Measurements from ENCODE around the gene IFITM10. TPM values are rescaled to one million over a fixed set of nuclear protein-coding genes. Genes with fewer than 3 reads are reported as not detected.

IFITM10 gene
- total RNA-seq, 2 experiments from 2014 or later: 0.82 to 1.3 TPM

DNA sequence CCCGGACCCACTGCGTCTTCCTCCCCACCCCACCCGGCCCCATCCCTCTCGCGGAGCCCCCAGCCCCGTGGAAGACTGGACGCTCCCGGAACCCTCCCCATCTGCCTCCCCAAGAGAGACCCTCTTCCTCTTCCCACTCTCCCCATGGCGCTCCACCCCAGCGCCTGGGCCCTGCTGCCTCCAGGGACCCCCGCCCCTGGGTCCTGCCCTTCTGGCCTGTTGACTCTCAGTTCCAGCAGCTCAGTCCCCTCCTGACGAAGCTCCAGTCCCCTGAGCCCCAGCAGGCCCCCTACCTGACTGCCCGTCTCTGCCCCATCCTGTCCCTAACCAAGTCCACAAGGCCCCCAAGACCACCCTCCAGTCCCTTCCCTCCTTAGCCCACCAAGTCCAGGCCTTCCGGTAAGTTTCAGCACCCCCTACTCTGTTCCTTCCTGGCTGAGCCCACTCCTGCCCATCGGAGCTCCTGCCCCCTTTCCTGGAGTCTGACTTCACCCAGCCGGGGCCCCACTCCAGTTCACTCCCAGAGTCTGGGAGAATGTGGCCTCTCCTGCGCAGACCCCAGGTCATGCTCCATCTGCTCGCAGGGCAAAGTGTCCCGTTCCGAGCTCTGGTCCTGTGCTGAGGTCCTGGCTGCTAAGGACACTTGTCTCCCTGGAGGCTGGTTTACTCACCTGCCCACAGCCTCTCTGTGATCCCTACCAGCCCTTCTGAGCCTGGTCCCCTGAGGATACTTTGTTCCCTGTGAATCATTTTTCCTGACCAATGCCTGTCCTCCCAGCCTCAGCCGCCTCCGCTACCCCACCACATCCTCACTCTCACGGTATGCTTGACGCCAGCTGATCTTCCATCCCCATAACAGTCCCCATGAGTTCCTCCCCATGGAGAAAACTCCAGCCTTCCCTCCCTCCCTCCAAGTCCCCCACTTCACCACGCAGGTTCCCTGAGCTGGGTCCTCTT lies 722 bp downstream of the IFITM10 start:
- DNase-seq: peak; percentile 30
- H3K4me3 Mint-ChIP-seq: peak overlapping the region; percentile 27
- H3K27ac Mint-ChIP-seq: no peak overlapping the region
- ATAC-seq (ENCODE audit: low read depth): no peak
- POLR2A ChIA-PET: interaction anchor here (1.0 to 1.6 kb wide), 3 partner anchors 10 to 49 kb away, joined by 3 to 6 read pairs (median 3); no protein-coding TSS in a partner anchor
- peaks cover 12% of the 10 kb centered on the region for H3K36me3 Mint-ChIP-seq
- H3K4me1 Mint-ChIP-seq: peaks cover 26% of the 10 kb centered on the region
- H3K27me3 Mint-ChIP-seq: peaks cover 17% of the 10 kb centered on the region
- peaks cover 7% of the 10 kb centered on the region for H3K9me3 Mint-ChIP-seq

DNA sequence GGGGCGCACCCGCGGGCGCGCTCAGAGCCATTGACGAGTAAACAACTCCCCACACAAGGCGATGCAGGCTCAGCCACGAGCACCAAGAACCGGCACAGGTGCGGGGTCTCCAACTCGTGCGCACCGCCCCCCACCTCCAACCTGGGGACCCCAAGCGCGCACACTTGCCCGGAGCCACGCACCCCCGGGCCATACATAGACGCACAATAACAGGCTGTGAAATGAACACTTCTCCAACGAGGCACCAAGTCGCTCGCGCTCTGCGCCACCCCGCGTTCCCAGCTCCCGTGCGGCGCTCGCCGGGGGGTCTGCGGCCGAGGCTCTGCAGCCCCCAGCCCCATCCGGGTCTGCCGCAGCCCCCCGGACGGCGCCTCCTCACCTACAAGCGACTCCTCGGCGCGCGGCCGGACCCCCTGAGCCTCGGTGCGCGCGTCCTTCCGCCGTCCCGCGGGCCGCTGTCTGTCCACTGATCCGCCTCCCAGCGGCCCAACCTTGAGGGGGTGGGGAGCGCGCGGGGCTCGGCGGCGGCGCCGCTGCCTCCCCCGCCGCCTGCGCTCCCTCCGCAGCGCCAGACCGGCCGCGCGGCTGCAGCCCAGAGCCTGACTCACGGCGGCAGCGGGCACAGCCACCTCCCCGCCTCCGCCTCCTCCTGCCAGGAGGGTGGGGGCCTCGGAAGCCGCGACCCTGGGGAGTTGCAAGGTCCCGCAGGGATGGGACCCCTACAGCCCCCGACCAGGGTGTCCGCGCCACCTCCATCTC lies 1.6 kb downstream of the IFITM10 start:
- DNase-seq (peak; percentile 43), ATAC-seq (ENCODE audit: low read depth) (peak; percentile 33)
- H3K27ac Mint-ChIP-seq: no peak overlapping the region
- peaks cover 8% of the 10 kb centered on the region for H3K36me3 Mint-ChIP-seq
- POLR2A ChIA-PET: interaction anchor here (1.0 to 1.6 kb wide), 3 partner anchors 9 to 48 kb away, joined by 3 to 6 read pairs (median 3); no protein-coding TSS in a partner anchor
- peaks cover 17% of the 10 kb centered on the region for H3K27me3 Mint-ChIP-seq
- peaks cover 24% of the 10 kb centered on the region for H3K4me1 Mint-ChIP-seq
- H3K4me3 Mint-ChIP-seq: peak overlapping the region; percentile 19
- H3K9me3 Mint-ChIP-seq: peaks cover 7% of the 10 kb centered on the region

DNA sequence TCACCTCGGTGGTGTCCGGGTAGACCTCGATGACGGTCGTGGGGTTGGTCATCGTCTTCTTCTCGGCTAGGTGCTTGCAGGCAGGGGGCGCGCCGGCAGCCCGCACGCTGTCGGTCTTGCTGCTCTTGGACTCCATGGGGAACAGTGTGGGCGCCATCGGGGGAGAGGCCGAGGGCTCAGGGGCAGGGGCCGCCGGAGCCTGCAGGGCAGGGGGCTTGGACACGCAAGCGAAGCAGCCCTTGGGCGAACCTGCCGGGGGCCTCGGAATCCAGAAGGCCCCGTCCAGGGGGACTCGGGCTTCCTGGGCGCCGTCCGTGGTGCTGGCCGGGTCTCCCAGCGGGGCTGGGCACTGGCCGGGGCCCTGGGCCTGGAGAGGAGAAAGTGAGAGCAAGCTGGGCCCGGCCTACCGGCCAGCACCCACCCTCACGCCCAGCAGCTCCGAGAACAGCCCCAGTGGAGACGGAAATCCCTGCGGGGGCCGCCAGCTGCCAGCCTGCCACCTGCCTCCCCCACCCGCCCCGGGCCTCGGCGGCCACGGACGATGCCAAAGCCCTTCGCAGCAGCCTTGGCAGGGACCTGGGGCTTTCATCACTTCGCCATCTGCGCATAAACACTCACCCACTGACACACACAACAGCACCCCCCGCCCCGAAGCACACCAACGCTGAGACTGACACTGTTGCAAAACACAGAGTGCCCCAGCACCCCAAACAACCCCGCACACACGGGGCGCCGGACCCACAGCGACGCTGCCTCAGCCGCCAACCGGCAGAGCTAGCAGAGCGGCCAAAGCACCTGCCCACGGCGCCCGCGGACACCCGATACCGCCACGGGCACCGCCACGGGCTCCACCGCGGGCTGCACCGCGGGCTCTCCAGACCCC lies 2.4 kb downstream of the IFITM10 start:
- ATAC-seq (ENCODE audit: low read depth) (no peak), DNase-seq (peak; percentile 30)
- Mint-ChIP-seq H3K27ac (no peak overlapping the region), H3K4me3 (no peak overlapping the region), H3K4me1 (peaks cover 22% of the 10 kb centered on the region), H3K9me3 (peaks cover 7% of the 10 kb centered on the region), H3K27me3 (peaks cover 17% of the 10 kb centered on the region), H3K36me3 (peaks cover 7% of the 10 kb centered on the region)
- POLR2A ChIA-PET: no interaction called here

DNA sequence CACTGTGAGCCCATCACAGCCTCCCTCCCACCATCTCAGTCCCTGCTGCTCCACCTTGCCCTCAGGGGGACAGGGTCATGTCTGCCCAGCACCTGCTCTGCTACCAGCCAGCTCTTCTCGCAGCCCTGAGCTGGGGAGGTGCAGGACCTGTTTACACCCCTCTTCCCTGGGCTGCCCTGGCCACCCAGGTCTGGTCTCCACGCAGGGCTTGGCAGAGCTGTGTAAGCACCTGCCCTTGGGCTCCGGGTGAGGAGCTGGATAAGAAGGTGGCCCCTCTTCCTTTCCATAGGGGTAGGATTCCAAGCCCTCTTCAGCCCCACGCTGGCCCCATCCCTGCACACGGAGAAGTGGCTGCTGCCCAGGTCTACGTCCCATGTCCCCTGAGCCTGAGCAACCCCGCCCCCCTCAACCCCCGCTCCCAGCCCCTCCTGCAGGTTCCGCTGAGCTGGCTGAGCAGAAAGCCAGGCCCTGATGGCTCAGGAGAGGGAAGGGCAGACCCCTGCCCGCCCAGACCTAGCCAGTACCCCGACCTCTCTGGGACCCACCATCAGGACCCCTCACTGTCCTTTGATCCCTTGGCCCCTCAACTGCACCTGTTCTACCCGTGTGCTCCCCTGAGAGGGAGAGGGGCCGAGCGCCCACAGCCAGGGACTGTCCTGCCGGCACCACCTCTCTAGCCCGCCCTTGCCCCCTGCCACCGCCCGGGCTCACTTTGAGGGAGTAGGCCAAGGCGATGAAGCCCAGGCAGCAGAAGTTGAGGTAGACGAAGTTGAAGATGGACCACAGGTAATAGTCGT lies 3.2 kb downstream of the IFITM10 start:
- H3K27ac Mint-ChIP-seq: no peak overlapping the region
- H3K27me3 Mint-ChIP-seq: peaks cover 17% of the 10 kb centered on the region
- peaks cover 7% of the 10 kb centered on the region for H3K9me3 Mint-ChIP-seq
- peaks cover 18% of the 10 kb centered on the region for H3K4me1 Mint-ChIP-seq
- H3K4me3 Mint-ChIP-seq: no peak overlapping the region
- no peak for ATAC-seq (ENCODE audit: low read depth)
- H3K36me3 Mint-ChIP-seq: peaks cover 4% of the 10 kb centered on the region
- POLR2A ChIA-PET: interaction anchor here (1.0 kb wide), 1 partner anchor 10 kb away, joined by 3 read pairs; no protein-coding TSS in a partner anchor
- DNase-seq: peak; percentile 26

DNA sequence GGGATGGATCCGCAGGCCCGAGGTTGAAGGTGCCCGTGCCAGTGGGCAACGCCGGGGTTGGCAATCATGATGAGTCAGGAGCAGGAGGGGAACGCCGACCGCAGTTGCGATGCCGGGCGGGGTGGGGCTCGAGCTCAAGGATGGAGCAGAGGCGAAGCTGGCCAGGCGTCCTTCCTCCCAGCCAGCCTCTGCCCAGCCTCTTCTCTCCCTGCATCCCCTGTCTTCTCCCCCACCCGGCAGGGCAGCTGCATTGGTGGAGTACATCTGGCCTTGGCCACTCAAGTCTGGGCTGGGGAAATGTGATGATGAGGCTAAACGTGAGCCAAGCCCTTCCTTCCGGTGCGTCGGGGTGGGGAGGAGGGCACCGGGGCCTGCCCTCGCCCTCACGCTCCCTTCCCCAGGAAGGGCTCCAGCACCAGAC lies 3.9 kb downstream of the IFITM10 start:
- DNase-seq (peak; percentile 21), ATAC-seq (ENCODE audit: low read depth) (no peak)
- peaks cover 4% of the 10 kb centered on the region for H3K36me3 Mint-ChIP-seq
- H3K9me3 Mint-ChIP-seq: peaks cover 7% of the 10 kb centered on the region
- H3K4me1 Mint-ChIP-seq: peaks cover 13% of the 10 kb centered on the region
- POLR2A ChIA-PET: interaction anchor here (1.0 kb wide), 1 partner anchor 11 kb away, joined by 3 read pairs; no protein-coding TSS in a partner anchor
- peaks cover 17% of the 10 kb centered on the region for H3K27me3 Mint-ChIP-seq
- H3K27ac Mint-ChIP-seq: peak overlapping the region; percentile 69
- H3K4me3 Mint-ChIP-seq: no peak overlapping the region

DNA sequence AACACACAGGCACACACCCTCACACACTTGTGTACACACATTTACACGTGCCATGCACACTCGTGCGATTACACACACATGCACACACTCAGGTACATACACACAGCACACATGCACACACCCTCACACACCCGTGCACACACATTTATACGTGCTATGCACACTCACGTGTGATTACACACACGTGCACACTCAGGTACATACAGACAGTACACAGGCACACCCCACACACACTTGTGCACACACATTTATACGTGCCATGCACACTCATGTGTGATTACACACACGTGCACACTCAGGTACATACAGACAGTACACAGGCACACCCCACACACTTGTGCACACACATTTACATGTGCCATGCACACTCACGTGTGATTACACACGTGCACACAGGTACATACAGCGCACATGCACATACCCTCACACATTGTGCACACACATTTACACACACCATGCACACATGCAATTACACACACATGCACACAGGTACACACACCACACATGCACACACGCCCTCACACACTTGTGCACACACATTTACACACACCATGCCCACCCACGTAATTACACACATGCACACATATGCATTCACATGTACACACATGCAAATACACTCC lies 4.6 kb downstream of the IFITM10 start:
- Mint-ChIP-seq H3K27ac (peak overlapping the region; percentile 69), H3K36me3 (peaks cover 4% of the 10 kb centered on the region), H3K9me3 (peaks cover 7% of the 10 kb centered on the region), H3K27me3 (peaks cover 17% of the 10 kb centered on the region), H3K4me1 (peaks cover 13% of the 10 kb centered on the region), H3K4me3 (no peak overlapping the region)
- DNase-seq (no peak), ATAC-seq (ENCODE audit: low read depth) (no peak)
- POLR2A ChIA-PET: no interaction called here

DNA sequence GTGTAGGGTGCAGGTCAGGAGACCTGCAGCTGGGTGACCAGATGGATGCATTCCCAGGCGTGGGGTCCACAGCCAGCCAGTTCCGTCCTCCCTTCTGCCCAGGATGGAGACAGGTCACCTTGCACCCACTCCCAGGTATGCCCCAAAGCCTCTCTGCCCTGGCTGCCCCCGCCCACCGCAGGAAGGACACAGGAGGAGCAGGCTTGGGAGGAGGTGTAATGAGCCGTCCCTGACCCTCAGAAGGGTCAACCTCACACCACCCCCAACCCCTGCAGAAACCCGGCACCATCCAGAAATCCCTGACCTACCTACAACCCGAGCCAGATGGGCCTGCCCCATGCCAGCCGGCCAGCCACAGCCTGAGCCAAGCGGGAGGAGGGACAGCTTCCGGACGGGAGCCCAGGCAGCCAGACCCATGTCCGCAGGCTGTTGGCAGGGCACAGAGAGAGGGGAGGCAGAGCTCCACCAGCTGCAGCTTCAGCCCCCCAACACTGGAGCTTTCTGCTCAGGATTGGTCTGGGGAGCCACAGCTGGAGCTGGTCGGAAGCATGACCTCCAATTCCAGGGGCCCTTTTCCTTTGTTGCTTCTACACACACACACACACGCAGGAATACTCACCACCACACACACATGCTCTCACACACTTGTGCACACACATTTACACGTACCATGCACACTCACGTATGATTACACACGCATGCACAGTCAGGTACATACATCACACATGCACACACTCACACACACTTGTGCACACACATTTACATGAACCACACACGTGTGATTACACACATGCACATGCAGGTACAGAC lies 5.3 kb downstream of the IFITM10 start:
- ATAC-seq (ENCODE audit: low read depth) (no peak), DNase-seq (peak; percentile 23)
- H3K27me3 Mint-ChIP-seq: peaks cover 14% of the 10 kb centered on the region
- peaks cover 7% of the 10 kb centered on the region for H3K9me3 Mint-ChIP-seq
- H3K4me1 Mint-ChIP-seq: peaks cover 9% of the 10 kb centered on the region
- H3K4me3 Mint-ChIP-seq: no peak overlapping the region
- POLR2A ChIA-PET: no interaction called here
- H3K36me3 Mint-ChIP-seq: peaks cover 4% of the 10 kb centered on the region
- no peak overlapping the region for H3K27ac Mint-ChIP-seq

DNA sequence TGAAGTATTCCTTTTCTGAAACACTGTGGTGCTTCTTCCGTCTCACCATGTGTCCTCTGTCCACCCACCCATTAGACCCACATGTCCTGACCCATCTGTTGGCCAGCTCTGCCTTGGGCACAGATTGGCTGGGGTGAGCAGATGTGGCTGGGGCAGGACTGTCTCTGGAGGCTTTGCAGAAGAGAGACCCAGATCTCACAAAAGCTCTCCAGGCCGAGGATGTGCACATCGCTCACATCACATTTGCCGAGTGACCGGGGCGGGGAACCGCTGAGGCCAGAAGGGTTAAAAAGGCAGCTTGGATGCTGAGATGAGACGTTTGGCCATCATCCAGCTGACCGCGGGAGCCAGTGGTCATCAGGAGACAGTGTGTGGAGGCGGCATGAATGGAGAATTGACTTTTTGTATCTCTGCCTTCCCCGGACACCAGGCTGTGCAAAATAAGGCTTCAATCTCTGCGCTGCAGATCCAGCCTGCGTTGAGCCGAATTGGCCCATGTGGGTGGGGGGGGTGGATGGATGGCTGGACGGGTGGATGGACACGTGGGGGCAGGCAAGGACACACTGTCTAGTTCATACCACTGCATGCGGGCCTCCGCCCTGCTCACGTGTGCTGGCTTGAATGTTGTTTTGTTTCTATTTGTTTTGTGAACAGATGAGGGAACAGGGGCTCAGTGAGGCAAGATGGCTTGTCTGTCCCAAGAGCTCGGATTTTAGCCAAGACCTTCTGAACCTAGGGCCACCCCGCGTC lies 6.1 kb downstream of the IFITM10 start:
- peak; percentile 17 for DNase-seq

DNA sequence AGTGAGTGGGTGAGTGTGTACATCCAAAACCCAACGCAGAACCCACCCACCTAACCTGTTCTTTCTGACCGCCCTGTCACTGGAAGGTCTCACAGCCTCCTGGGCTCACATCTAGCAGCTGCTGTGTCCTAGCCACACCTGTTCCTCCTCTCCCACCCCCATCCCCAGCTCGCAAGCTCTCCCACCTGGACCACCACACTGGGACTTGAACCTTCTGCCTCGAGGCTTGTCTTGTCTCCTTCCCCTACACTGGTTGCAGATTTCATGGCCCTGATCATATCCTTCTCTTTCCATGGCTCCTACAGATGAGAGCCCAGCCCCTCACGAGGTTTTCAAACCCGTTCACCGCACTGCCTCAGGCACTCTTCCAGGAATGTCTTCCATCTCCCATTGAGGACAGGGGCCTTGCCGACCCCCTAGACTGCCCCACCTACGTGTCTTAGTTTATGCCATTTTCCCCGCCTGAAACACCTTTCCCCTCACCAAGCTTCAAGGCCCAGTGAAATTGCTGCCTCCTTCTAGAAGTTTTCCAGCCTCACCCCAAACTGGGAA lies 6.7 kb downstream of the IFITM10 start:
- ATAC-seq (ENCODE audit: low read depth): no peak
- no peak overlapping the region for H3K27ac Mint-ChIP-seq
- peaks cover 4% of the 10 kb centered on the region for H3K36me3 Mint-ChIP-seq
- peaks cover 1% of the 10 kb centered on the region for H3K4me1 Mint-ChIP-seq
- peaks cover 7% of the 10 kb centered on the region for H3K9me3 Mint-ChIP-seq
- peak; percentile 23 for DNase-seq
- POLR2A ChIA-PET: no interaction called here
- peaks cover 16% of the 10 kb centered on the region for H3K27me3 Mint-ChIP-seq
- H3K4me3 Mint-ChIP-seq: no peak overlapping the region

More for the DNA sequence above, 6.1 kb downstream of the IFITM10 start:
- Mint-ChIP-seq H3K36me3 (peaks cover 4% of the 10 kb centered on the region), H3K27ac (no peak overlapping the region), H3K4me1 (peaks cover 1% of the 10 kb centered on the region), H3K4me3 (no peak overlapping the region), H3K9me3 (peaks cover 7% of the 10 kb centered on the region), H3K27me3 (peaks cover 13% of the 10 kb centered on the region)
- POLR2A ChIA-PET: no interaction called here
- ATAC-seq (ENCODE audit: low read depth): no peak

DNA sequence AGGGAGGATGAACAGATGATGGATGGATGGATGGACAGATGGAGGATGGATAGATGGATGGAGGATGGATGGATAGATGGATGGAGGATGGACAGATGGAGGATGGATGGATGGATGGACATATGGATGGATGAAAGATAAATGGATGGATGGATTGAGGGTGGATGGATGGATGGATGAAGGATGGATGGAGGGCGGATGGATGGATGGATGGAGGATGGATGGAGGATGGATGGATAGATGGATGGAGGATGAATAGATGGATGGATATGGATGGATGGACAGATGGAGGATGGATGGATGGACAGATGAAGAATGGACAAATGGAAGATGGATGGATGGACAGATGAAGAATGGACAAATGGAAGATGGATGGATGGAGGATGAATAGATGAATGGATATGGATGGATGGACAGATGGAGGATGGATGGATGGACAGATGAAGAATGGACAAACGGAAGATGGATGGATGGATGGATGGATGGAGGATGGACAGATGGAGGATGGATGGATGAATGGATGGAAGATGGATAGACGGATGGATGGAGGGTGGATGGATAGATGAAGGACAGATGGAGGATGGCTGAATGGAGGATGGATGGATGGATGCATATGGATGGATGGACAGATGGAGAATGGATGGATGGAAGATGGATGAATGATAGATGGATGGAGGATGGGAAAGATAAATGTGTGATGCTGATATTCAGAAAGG lies 7.4 kb downstream of the IFITM10 start:
- POLR2A ChIA-PET: no interaction called here
- no peak overlapping the region for H3K4me3 Mint-ChIP-seq

More for the DNA sequence above, 7.4 kb downstream of the IFITM10 start:
- no peak for DNase-seq
- H3K4me1 Mint-ChIP-seq: no peaks in the 10 kb centered on the region
- H3K9me3 Mint-ChIP-seq: peaks cover 10% of the 10 kb centered on the region
- no peak for ATAC-seq (ENCODE audit: low read depth)
- peaks cover 4% of the 10 kb centered on the region for H3K36me3 Mint-ChIP-seq
- peaks cover 18% of the 10 kb centered on the region for H3K27me3 Mint-ChIP-seq
- no peak overlapping the region for H3K27ac Mint-ChIP-seq

All from activated naive CD8-positive, alpha-beta T cell treated with anti-CD3 and anti-CD28 coated beads, Interleukin-2, amount 10 ng/mL, durations not matched to agents 7 days and 5 days (primary cell).